Activated CD4-positive, alpha-beta T cell treated with anti-CD3 and anti-CD28 coated beads, Interleukin-2, amount 10 ng/mL, durations not matched to agents 24 days and 14 days (primary cell): ENCODE data around the gene DUS1L. TPM values are rescaled to one million over a fixed set of nuclear protein-coding genes. Genes with fewer than 3 reads are reported as not detected.

Experiments used
- DNase-seq: peaks from one replicate; pipeline ENCODE4 v3.0.0; 2022
- H3K27ac Mint-ChIP-seq: one replicate; pipeline ENCODE4 v1.8.0; 2022; ENCODE audit warnings: mild to moderate bottlenecking, mixed read lengths
- H3K27me3 Mint-ChIP-seq: one replicate; pipeline ENCODE4 v1.8.0; 2022; ENCODE audit warnings: mixed read lengths
- H3K36me3 Mint-ChIP-seq: one replicate; pipeline ENCODE4 v1.8.0; 2022; ENCODE audit warnings: low read depth, mild to moderate bottlenecking, mixed read lengths
- H3K4me1 Mint-ChIP-seq: one replicate; pipeline ENCODE4 v1.8.0; 2021; ENCODE audit warnings: mixed read lengths
- H3K4me3 Mint-ChIP-seq: one replicate; pipeline ENCODE4 v1.8.0; 2022; ENCODE audit warnings: mild to moderate bottlenecking, moderate library complexity, mixed read lengths
- H3K9me3 Mint-ChIP-seq: one replicate; pipeline ENCODE4 v1.8.0; 2021; ENCODE audit warnings: mixed read lengths
- intact Hi-C: fragments of 100-400 bp; cut with micrococcal nuclease; formaldehyde crosslinking; loops from one replicate; pipeline ENCODE4 v1.15.1; 2023
- total RNA-seq: library from RNA; stranded (reverse); gene quantifications from 2 replicates; pipeline ENCODE4 v1.2.3, GENCODE V29; 2022

The DUS1L gene
- total RNA-seq = 230 and 232 TPM in 2 replicates

GRCh38 chr17:82065638-82066303 is at the start of gene DUS1L:
TSS of gene DUS1L (minus strand) at chr17:82065804. CDS start at chr17:82065059, 745 bp downstream.
- Mint-ChIP-seq H3K9me3 (no peaks in the 10 kb centered on the region), H3K4me1 (peaks cover 4% of the 10 kb centered on the region), H3K27me3 (no peaks in the 10 kb centered on the region), H3K4me3 (peak within 1 kb of the TSS; percentile 84), H3K27ac (peak within 1 kb of the TSS; percentile 89), H3K36me3 (peaks cover 9% of the 10 kb centered on the region)
- DNase-seq = peak; percentile 94
- intact Hi-C loops = loop anchor here (1.0 kb wide), 1 partner anchor 14 kb away; the partner anchor contains the start of genes GPS1 and RFNG

- H3K4me3 Mint-ChIP-seq = no peak overlapping the region
- H3K4me1 Mint-ChIP-seq = peaks cover 6% of the 10 kb centered on the region
- no peak for DNase-seq
- no peaks in the 10 kb centered on the region for H3K27me3 Mint-ChIP-seq
- no peaks in the 10 kb centered on the region for H3K9me3 Mint-ChIP-seq
- H3K36me3 Mint-ChIP-seq = no peaks in the 10 kb centered on the region
- intact Hi-C loops = no loop called here
- H3K27ac Mint-ChIP-seq = no peak overlapping the region
Observed at GRCh38 chr17:82114872-82115271, 49.3 kb upstream of the DUS1L start.

GRCh38 chr17:82114447-82114846 is 48.8 kb upstream of the DUS1L start:
- Mint-ChIP-seq H3K36me3 (no peaks in the 10 kb centered on the region), H3K4me3 (no peak overlapping the region), H3K9me3 (no peaks in the 10 kb centered on the region), H3K4me1 (peaks cover 2% of the 10 kb centered on the region), H3K27ac (no peak overlapping the region), H3K27me3 (no peaks in the 10 kb centered on the region)
- DNase-seq = no peak
- intact Hi-C loops = no loop called here

- no peak overlapping the region for H3K4me3 Mint-ChIP-seq
- H3K36me3 Mint-ChIP-seq = no peaks in the 10 kb centered on the region
- DNase-seq = no peak
- intact Hi-C loops = no loop called here
- H3K27ac Mint-ChIP-seq = no peak overlapping the region
- H3K4me1 Mint-ChIP-seq = no peaks in the 10 kb centered on the region
- no peaks in the 10 kb centered on the region for H3K27me3 Mint-ChIP-seq
- no peaks in the 10 kb centered on the region for H3K9me3 Mint-ChIP-seq
Observed at GRCh38 chr17:82113941-82114340, 48.3 kb upstream of the DUS1L start.

GRCh38 chr17:82113422-82113821 is 47.8 kb upstream of the DUS1L start:
- no peak overlapping the region for H3K27ac Mint-ChIP-seq
- H3K4me3 Mint-ChIP-seq = no peak overlapping the region

GRCh38 chr17:82112914-82113311 is 47.3 kb upstream of the DUS1L start:
- Mint-ChIP-seq H3K4me1 (peaks cover 6% of the 10 kb centered on the region), H3K27me3 (no peaks in the 10 kb centered on the region), H3K27ac (no peak overlapping the region), H3K4me3 (no peak overlapping the region), H3K9me3 (no peaks in the 10 kb centered on the region), H3K36me3 (peaks cover 3% of the 10 kb centered on the region)
- no peak for DNase-seq
- intact Hi-C loops = no loop called here

More at GRCh38 chr17:82113422-82113821, 47.8 kb upstream of the DUS1L start:
- peaks cover 5% of the 10 kb centered on the region for H3K4me1 Mint-ChIP-seq
- intact Hi-C loops = no loop called here
- peaks cover 2% of the 10 kb centered on the region for H3K36me3 Mint-ChIP-seq
- DNase-seq = no peak
- H3K9me3 Mint-ChIP-seq = no peaks in the 10 kb centered on the region
- H3K27me3 Mint-ChIP-seq = no peaks in the 10 kb centered on the region

- Mint-ChIP-seq H3K4me1 (peaks cover 6% of the 10 kb centered on the region), H3K9me3 (no peaks in the 10 kb centered on the region), H3K27me3 (no peaks in the 10 kb centered on the region), H3K27ac (no peak overlapping the region), H3K36me3 (peaks cover 3% of the 10 kb centered on the region), H3K4me3 (no peak overlapping the region)
- DNase-seq = no peak
- intact Hi-C loops = no loop called here
Observed at GRCh38 chr17:82112181-82112913, 46.7 kb upstream of the DUS1L start.

GRCh38 chr17:82110298-82110697 is 44.7 kb upstream of the DUS1L start:
- Mint-ChIP-seq H3K27me3 (no peaks in the 10 kb centered on the region), H3K4me1 (peaks cover 15% of the 10 kb centered on the region), H3K36me3 (peaks cover 3% of the 10 kb centered on the region), H3K9me3 (no peaks in the 10 kb centered on the region), H3K4me3 (no peak overlapping the region), H3K27ac (no peak overlapping the region)
- peak; percentile 66 for DNase-seq
- intact Hi-C loops = no loop called here

GRCh38 chr17:82108961-82109475 is 43.4 kb upstream of the DUS1L start:
- H3K4me1 Mint-ChIP-seq = peaks cover 17% of the 10 kb centered on the region
- DNase-seq = no peak
- intact Hi-C loops = no loop called here
- H3K9me3 Mint-ChIP-seq = no peaks in the 10 kb centered on the region
- H3K4me3 Mint-ChIP-seq = no peak overlapping the region
- H3K27ac Mint-ChIP-seq = peak overlapping the region; percentile 29
- peaks cover 3% of the 10 kb centered on the region for H3K36me3 Mint-ChIP-seq
- H3K27me3 Mint-ChIP-seq = no peaks in the 10 kb centered on the region

- no peak for DNase-seq
- H3K4me3 Mint-ChIP-seq = no peak overlapping the region
- H3K9me3 Mint-ChIP-seq = no peaks in the 10 kb centered on the region
- intact Hi-C loops = no loop called here
- peaks cover 3% of the 10 kb centered on the region for H3K36me3 Mint-ChIP-seq
- H3K27ac Mint-ChIP-seq = peak overlapping the region; percentile 29
- H3K27me3 Mint-ChIP-seq = no peaks in the 10 kb centered on the region
- peaks cover 17% of the 10 kb centered on the region for H3K4me1 Mint-ChIP-seq
Observed at GRCh38 chr17:82108496-82108945, 42.9 kb upstream of the DUS1L start.

GRCh38 chr17:82108038-82108437 is 42.4 kb upstream of the DUS1L start:
- intact Hi-C loops = no loop called here
- no peaks in the 10 kb centered on the region for H3K9me3 Mint-ChIP-seq
- no peaks in the 10 kb centered on the region for H3K27me3 Mint-ChIP-seq
- no peak overlapping the region for H3K4me3 Mint-ChIP-seq
- no peak for DNase-seq
- H3K36me3 Mint-ChIP-seq = peaks cover 3% of the 10 kb centered on the region
- H3K4me1 Mint-ChIP-seq = peaks cover 17% of the 10 kb centered on the region
- H3K27ac Mint-ChIP-seq = no peak overlapping the region

GRCh38 chr17:82107341-82107860 is 41.8 kb upstream of the DUS1L start:
- peak; percentile 61 for DNase-seq
- peaks cover 3% of the 10 kb centered on the region for H3K36me3 Mint-ChIP-seq
- no peaks in the 10 kb centered on the region for H3K9me3 Mint-ChIP-seq
- peaks cover 17% of the 10 kb centered on the region for H3K4me1 Mint-ChIP-seq
- H3K27me3 Mint-ChIP-seq = no peaks in the 10 kb centered on the region
- intact Hi-C loops = no loop called here
- H3K27ac Mint-ChIP-seq = no peak overlapping the region
- H3K4me3 Mint-ChIP-seq = no peak overlapping the region

GRCh38 chr17:82106688-82107305 is 41.2 kb upstream of the DUS1L start:
- H3K4me1 Mint-ChIP-seq = peaks cover 17% of the 10 kb centered on the region
- peak overlapping the region; percentile 95 for H3K27ac Mint-ChIP-seq
- H3K36me3 Mint-ChIP-seq = peaks cover 3% of the 10 kb centered on the region
- H3K27me3 Mint-ChIP-seq = no peaks in the 10 kb centered on the region
- no peaks in the 10 kb centered on the region for H3K9me3 Mint-ChIP-seq
- DNase-seq = no peak
- peak overlapping the region; percentile 93 for H3K4me3 Mint-ChIP-seq
- intact Hi-C loops = no loop called here
